ENCODE measurements around the gene TCF7.

TCF7 gene

GRCh38 chr5:134189031-134189430 is 74.5 kb downstream of the TCF7 start:
- Histone ChIP-seq H3K4me3 (replicated peaks; ENCODE audit: insufficient read depth, low read length) (no peak overlapping the region), H3K27ac (replicated peaks) (no peak overlapping the region), H3K27me3 (ENCODE audit: insufficient read depth, poor library complexity, severe bottlenecking) (no peaks in the 10 kb centered on the region)
- DNase-seq (ENCODE audit: low read depth in 1 of 2, low spot score in 1 of 2): no peak
- TF ChIP-seq CTCF (IDR thresholded peaks at IDR 0.05; ENCODE audit: insufficient read depth, low read length) (no peak), GABPA (IDR thresholded peaks at IDR 0.05; ENCODE audit: low read depth) (no peak), SPI1 (IDR thresholded peaks at IDR 0.05; ENCODE audit: borderline replicate concordance, low read depth) (no peak), POLR2AphosphoS5 (IDR thresholded peaks at IDR 0.05; ENCODE audit: low read depth) (no peak)
- TF ChIP-seq, protein P1, sequence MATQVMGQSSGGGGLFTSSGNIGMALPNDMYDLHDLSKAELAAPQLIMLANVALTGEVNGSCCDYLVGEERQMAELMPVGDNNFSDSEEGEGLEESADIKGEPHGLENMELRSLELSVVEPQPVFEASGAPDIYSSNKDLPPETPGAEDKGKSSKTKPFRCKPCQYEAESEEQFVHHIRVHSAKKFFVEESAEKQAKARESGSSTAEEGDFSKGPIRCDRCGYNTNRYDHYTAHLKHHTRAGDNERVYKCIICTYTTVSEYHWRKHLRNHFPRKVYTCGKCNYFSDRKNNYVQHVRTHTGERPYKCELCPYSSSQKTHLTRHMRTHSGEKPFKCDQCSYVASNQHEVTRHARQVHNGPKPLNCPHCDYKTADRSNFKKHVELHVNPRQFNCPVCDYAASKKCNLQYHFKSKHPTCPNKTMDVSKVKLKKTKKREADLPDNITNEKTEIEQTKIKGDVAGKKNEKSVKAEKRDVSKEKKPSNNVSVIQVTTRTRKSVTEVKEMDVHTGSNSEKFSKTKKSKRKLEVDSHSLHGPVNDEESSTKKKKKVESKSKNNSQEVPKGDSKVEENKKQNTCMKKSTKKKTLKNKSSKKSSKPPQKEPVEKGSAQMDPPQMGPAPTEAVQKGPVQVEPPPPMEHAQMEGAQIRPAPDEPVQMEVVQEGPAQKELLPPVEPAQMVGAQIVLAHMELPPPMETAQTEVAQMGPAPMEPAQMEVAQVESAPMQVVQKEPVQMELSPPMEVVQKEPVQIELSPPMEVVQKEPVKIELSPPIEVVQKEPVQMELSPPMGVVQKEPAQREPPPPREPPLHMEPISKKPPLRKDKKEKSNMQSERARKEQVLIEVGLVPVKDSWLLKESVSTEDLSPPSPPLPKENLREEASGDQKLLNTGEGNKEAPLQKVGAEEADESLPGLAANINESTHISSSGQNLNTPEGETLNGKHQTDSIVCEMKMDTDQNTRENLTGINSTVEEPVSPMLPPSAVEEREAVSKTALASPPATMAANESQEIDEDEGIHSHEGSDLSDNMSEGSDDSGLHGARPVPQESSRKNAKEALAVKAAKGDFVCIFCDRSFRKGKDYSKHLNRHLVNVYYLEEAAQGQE (IDR thresholded peaks at IDR 0.05; ENCODE audit: insufficient replicate concordance, low read depth): no peak

GRCh38 chr5:134195666-134196065 is 81.2 kb downstream of the TCF7 start:
- TF ChIP-seq SPI1 (IDR thresholded peaks at IDR 0.05; ENCODE audit: borderline replicate concordance, low read depth): no peak
- TF ChIP-seq POLR2AphosphoS5 (IDR thresholded peaks at IDR 0.05; ENCODE audit: low read depth): no peak
- TF ChIP-seq, protein P1 (IDR thresholded peaks at IDR 0.05; ENCODE audit: insufficient replicate concordance, low read depth): no peak
- no peak for TF ChIP-seq CTCF (IDR thresholded peaks at IDR 0.05; ENCODE audit: insufficient read depth, low read length)
- TF ChIP-seq GABPA (IDR thresholded peaks at IDR 0.05; ENCODE audit: low read depth): no peak
- DNase-seq (ENCODE audit: low read depth in 1 of 2, low spot score in 1 of 2): no peak
- H3K27ac ChIP-seq (replicated peaks): no peak overlapping the region
- no peaks in the 10 kb centered on the region for H3K27me3 ChIP-seq (ENCODE audit: insufficient read depth, poor library complexity, severe bottlenecking)
- H3K4me3 ChIP-seq (replicated peaks; ENCODE audit: insufficient read depth, low read length): no peak overlapping the region

Measured in HL-60 (cell line).